Peyer's patch (tissue), 4 donors: Measurements from ENCODE around the gene ZNF300.

Source experiments
- CTCF ChIP-seq, 6 experiments: fragments of 450-650 bp in 4 of 6; fragments of 200-600 bp in 2 of 6; sonication (generic) in 1 of 6; IDR thresholded peaks; one replicate each; pipeline ENCODE4 v1.5.1; 2017 to 2019; ENCODE audit warnings: antibody characterized with exemption in 6 of 6, mild to moderate bottlenecking in 3 of 6, moderate library complexity in 1 of 6
- POLR2A ChIP-seq, 2 donors: fragments of 450-650 bp; IDR thresholded peaks; one replicate each; pipeline ENCODE4 v1.5.1; 2017; ENCODE audit warnings: antibody characterized with exemption in 2 of 2, mild to moderate bottlenecking in 2 of 2, moderate library complexity in 2 of 2

- no peak for TF ChIP-seq CTCF (IDR thresholded peaks at IDR 0.05)
- TF ChIP-seq POLR2A (IDR thresholded peaks at IDR 0.05): no peak
Measured at GRCh38 chr5:150945486-150945885, 40.7 kb upstream of the ZNF300 start.
